K562 (cell line): ENCODE measurements around the gene FARP2. TPM values are rescaled to one million over a fixed set of nuclear protein-coding genes. Genes with fewer than 3 reads are reported as not detected.

Experiments
- ATAC-seq: fragments of 200-7000 bp; cut with Tn5 transposase; 3 replicates; pipeline ENCODE4 v1.9.1; 2020; ENCODE audit warnings: moderate library complexity
- BruUV-seq: library from RNA; stranded (reverse); fragments of 400-500 nt; replicated peaks from 2 replicates; lab custom pipeline; 2021; lab: Mats Ljungman, UMichigan
- CTCF ChIA-PET: fragments of 300-600 bp; formaldehyde crosslinking; extraction: SDS; loops from one replicate; lab custom pipeline; 2021; ENCODE audit warnings: low intra/inter-chr PET ratio; lab: Yijun Ruan, JAX
- POLR2A ChIA-PET: fragments of 300-600, 350-650 bp; sonication (Branson Sonifier 250); formaldehyde crosslinking; extraction: SDS; loops from one replicate; lab custom pipeline; 2021; ENCODE audit warnings: antibody characterized with exemption, inconsistent platforms; lab: Yijun Ruan, JAX
- DNase-seq, 4 experiments: peaks; one replicate each; pipeline versions ENCODE4 v3.0.0 to v3.0.0-alpha.2; 2011 to 2018; ENCODE audit warnings: low spot score in 3 of 4, mixed read lengths in 3 of 4; ENCODE audit errors: extremely low read depth in 1 of 4
- FAIRE-seq: peaks from 2 replicates; lab custom pipeline; 2011; peaks lifted over from hg19 to GRCh38; lab: Jason Lieb, UNC
- H2AFZ ChIP-seq: 2 replicates; pipeline ENCODE4 v1.6.0; 2011; ENCODE audit warnings: low read depth, low read length, control low read depth, inconsistent platforms
- H3K27ac ChIP-seq: fragments of 200-600 bp; 3 replicates; pipeline ENCODE4 v1.8.0; 2011; ENCODE audit warnings: low read depth, mild to moderate bottlenecking, control low read depth, inconsistent platforms, low read length, moderate library complexity, mixed read lengths; ENCODE audit errors: extremely low read depth
- H3K27me3 ChIP-seq, 2 experiments: fragments of 300-600 bp in 1 of 2; 2 replicates in 1 of 2; 3 replicates in 1 of 2; pipeline versions ENCODE4 v1.6.0 to v1.8.0; 2011; ENCODE audit warnings: inconsistent platforms in 2 of 2, low read length in 2 of 2, mild to moderate bottlenecking in 1 of 2, mixed read lengths in 1 of 2, moderate library complexity in 1 of 2; ENCODE audit not compliant: control insufficient read depth in 2 of 2, insufficient read depth in 2 of 2
- H3K36me3 ChIP-seq: fragments of 300-600 bp; 3 replicates; pipeline ENCODE4 v1.8.0; 2011; ENCODE audit warnings: mild to moderate bottlenecking, low read length, inconsistent platforms; ENCODE audit not compliant: control insufficient read depth, insufficient read depth
- H3K4me1 ChIP-seq, 2 experiments: fragments of 200-600 bp in 1 of 2; replicated peaks in 1 of 2; 2 replicates in 1 of 2; 3 replicates in 1 of 2; pipeline versions ENCODE4 v1.5.1 to v1.8.0; 2011; ENCODE audit warnings: inconsistent platforms in 2 of 2, low read length in 2 of 2, mild to moderate bottlenecking in 1 of 2, mixed read lengths in 1 of 2, moderate library complexity in 1 of 2; ENCODE audit not compliant: control insufficient read depth in 2 of 2, insufficient read depth in 2 of 2
- H3K4me2 ChIP-seq: 2 replicates; pipeline ENCODE4 v1.6.1; 2011; ENCODE audit warnings: low read length, control low read depth, inconsistent platforms, mixed read lengths; ENCODE audit not compliant: insufficient read depth
- H3K4me3 ChIP-seq: fragments of 200-600 bp; sonication (generic), shearing (Covaris generic); 2 replicates; pipeline ENCODE4 v1.5.1; 2016; ENCODE audit warnings: control low read depth, inconsistent platforms
- H3K79me2 ChIP-seq: fragments of 200-600 bp; 3 replicates; pipeline ENCODE4 v1.8.0; 2011; ENCODE audit warnings: low read length, inconsistent platforms; ENCODE audit not compliant: control insufficient read depth, insufficient read depth
- H3K9ac ChIP-seq, 2 experiments: 2 replicates each; pipeline versions ENCODE4 v1.6.0 to v1.6.1; 2011; ENCODE audit warnings: low read depth in 2 of 2, low read length in 2 of 2, control low read depth in 1 of 2, inconsistent platforms in 1 of 2, mild to moderate bottlenecking in 1 of 2, mixed read lengths in 1 of 2; ENCODE audit not compliant: insufficient read depth in 1 of 2
- H3K9me1 ChIP-seq: one replicate; pipeline ENCODE4 v1.6.0; 2011; ENCODE audit warnings: inconsistent platforms, mild to moderate bottlenecking, low read length, moderate library complexity; ENCODE audit not compliant: control insufficient read depth, insufficient read depth
- H3K9me3 ChIP-seq: replicated peaks from 2 replicates; pipeline ENCODE4 v1.5.1; 2011; ENCODE audit warnings: low read depth, low read length, inconsistent platforms; ENCODE audit not compliant: control insufficient read depth, insufficient read depth
- H4K20me1 ChIP-seq: replicated peaks from 2 replicates; pipeline ENCODE4 v1.6.1; 2011; ENCODE audit warnings: low read length, inconsistent platforms, mixed read lengths; ENCODE audit not compliant: control insufficient read depth, insufficient read depth
- SMAD2 ChIP-seq: fragments of 150-350 bp; IDR thresholded peaks from 2 replicates; pipeline ENCODE4 v1.6.1; 2014; ENCODE audit warnings: low read depth, mild to moderate bottlenecking, low read length
- WGBS: fragments of 100-300 bp; shearing (Covaris generic); methylation state at CpG from one replicate; pipeline ENCODE4 v1.1.6; 2016; ENCODE audit warnings: low coverage, mixed read lengths; ENCODE audit not compliant: insufficient coverage; ENCODE audit errors: missing lambda C conversion rate; 5-methylcytosine and 5-hydroxymethylcytosine counted together
- in situ Hi-C: fragments of 300-500 bp; cut with MboI; formaldehyde crosslinking; loops from 4 replicates; pipeline ENCODE4 v1.15.0; 2018; ENCODE audit warnings: inconsistent platforms, mixed read lengths
- intact Hi-C: fragments of 100-400 bp; cut with micrococcal nuclease; formaldehyde crosslinking; loops from 2 replicates; pipeline ENCODE4 v1.14.2; 2022
- polyA plus RNA-seq, 8 experiments: library from polyadenylated mRNA; depleted of rRNA in 4 of 8; stranded (reverse) in 5 of 8; unstranded in 3 of 8; fragments of >200 nt; fragmentation: Nextera tagmentation in 2 of 8; fragmentation: Illumina TruSeq in 1 of 8; extraction: Ambion mirVana in 2 of 8; extraction: Trizol in 1 of 8; gene quantifications; 2 replicates each; pipeline versions ENCODE4 v1.2.1 to v1.2.3, GENCODE V29; 2011 to 2014; ENCODE audit warnings: inconsistent platforms in 1 of 8, missing spikeins in 1 of 8
- total RNA-seq, 7 experiments: library from RNA; depleted of rRNA in 6 of 7; stranded (reverse); fragments of >200 nt in 6 of 7; fragmentation: Illumina TruSeq in 2 of 7; extraction: Trizol in 2 of 7; gene quantifications; 2 replicates each; pipeline versions ENCODE4 v1.2.1 to v1.2.3, GENCODE V29; 2011 to 2021; ENCODE audit warnings: low replicate concordance in 1 of 7
- TF ChIP-seq, protein P1 (sequence below): fragments of 250-450 bp; sonication (Bioruptor Pico); IDR thresholded peaks from 2 replicates; pipeline ENCODE4 v1.4.0; 2020; ENCODE audit warnings: mild to moderate bottlenecking, moderate library complexity

Gene FARP2
- total and polyA plus RNA-seq, 9 of the 15 experiments (the other 6 are each of a cell fraction or from before 2014, with no cell fraction given): 4.1 to 38.1 (median 21.1) TPM

DNA sequence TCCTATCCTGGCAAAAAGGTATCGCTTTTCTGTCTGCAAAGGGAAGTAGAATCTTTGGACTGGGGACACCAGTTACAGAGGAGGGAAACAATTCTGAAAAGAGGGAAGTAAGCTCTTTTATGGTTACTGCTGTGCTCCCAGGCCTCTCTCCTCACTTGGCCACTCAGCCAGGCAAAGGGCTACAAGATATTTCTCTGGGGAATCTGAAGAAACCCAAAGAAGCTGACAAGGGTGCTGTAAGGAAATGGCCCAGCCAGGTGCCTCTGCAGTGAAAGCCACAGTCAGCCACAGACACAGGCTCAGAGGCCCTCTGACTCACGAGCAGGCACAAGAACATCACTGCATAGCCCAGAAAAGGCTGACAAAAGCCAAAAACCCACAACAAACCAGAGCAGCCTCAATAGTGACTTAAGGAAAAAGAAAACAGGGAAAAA, 46.4 kb upstream of the FARP2 start:
- Histone ChIP-seq H3K4me1 (peaks cover 22 to 33% of the 10 kb centered on the region in 2 experiments; a peak in 4 of 5 replicates), H3K27me3 (no peaks in the 10 kb centered on the region), H4K20me1 (peaks cover 14% of the 10 kb centered on the region), H3K9me3 (no peaks in the 10 kb centered on the region), H3K9me1 (peaks cover 3% of the 10 kb centered on the region), H3K9ac (no peak overlapping the region), H3K4me2 (no peak overlapping the region), H3K4me3 (no peak overlapping the region)
- CTCF ChIA-PET: no interaction called here
- peak; percentile 60 for FAIRE-seq
- no TSS peak for BruUV-seq
- in situ Hi-C loops: no loop called here
- 38% methylated on average over 2 of the region's 2 CpGs for WGBS
- POLR2A ChIA-PET: no interaction called here
- TF ChIP-seq, protein P1, sequence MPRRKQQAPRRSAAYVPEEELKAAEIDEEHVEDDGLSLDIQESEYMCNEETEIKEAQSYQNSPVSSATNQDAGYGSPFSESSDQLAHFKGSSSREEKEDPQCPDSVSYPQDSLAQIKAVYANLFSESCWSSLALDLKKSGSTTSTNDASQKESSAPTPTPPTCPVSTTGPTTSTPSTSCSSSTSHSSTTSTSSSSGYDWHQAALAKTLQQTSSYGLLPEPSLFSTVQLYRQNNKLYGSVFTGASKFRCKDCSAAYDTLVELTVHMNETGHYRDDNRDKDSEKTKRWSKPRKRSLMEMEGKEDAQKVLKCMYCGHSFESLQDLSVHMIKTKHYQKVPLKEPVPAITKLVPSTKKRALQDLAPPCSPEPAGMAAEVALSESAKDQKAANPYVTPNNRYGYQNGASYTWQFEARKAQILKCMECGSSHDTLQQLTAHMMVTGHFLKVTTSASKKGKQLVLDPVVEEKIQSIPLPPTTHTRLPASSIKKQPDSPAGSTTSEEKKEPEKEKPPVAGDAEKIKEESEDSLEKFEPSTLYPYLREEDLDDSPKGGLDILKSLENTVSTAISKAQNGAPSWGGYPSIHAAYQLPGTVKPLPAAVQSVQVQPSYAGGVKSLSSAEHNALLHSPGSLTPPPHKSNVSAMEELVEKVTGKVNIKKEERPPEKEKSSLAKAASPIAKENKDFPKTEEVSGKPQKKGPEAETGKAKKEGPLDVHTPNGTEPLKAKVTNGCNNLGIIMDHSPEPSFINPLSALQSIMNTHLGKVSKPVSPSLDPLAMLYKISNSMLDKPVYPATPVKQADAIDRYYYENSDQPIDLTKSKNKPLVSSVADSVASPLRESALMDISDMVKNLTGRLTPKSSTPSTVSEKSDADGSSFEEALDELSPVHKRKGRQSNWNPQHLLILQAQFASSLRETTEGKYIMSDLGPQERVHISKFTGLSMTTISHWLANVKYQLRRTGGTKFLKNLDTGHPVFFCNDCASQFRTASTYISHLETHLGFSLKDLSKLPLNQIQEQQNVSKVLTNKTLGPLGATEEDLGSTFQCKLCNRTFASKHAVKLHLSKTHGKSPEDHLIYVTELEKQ (CRISPR knock-in tag): no peak
- no peak for TF ChIP-seq SMAD2
- TF ChIP-seq, all 486 proteins: peak for 0
- ATAC-seq (peak; percentile 11), DNase-seq (no peak)
- Histone ChIP-seq H3K79me2 (peaks cover 99% of the 10 kb centered on the region), H3K36me3 (peaks cover 30% of the 10 kb centered on the region), H3K27ac (no peak overlapping the region), H2AFZ (no peak overlapping the region)
- intact Hi-C loops: no loop called here
